Epithelial cell of proximal tubule (primary cell): ENCODE data around the gene TSEN2. TPM values are rescaled to one million over a fixed set of nuclear protein-coding genes. Genes with fewer than 3 reads are reported as not detected.
A peak's percentile ranks its signal among the peaks of the same experiment; 100 is the strongest.

Experiments
- DNase-seq: peaks from one replicate; pipeline ENCODE4 v3.0.0-alpha.2; 2011; ENCODE audit warnings: low read depth
- H3K4me3 ChIP-seq: 2 replicates; pipeline ENCODE4 v1.5.1; 2011; ENCODE audit warnings: low read depth, mild to moderate bottlenecking, low read length
- total RNA-seq: library from RNA; depleted of rRNA; stranded (reverse); fragments of >200 nt; gene quantifications from 2 replicates; pipeline ENCODE4 v1.2.3, GENCODE V29; 2015
- TF ChIP-seq, protein P1 (sequence below): conservative IDR thresholded peaks from 2 replicates; pipeline ENCODE4 v1.5.1; 2012; ENCODE audit warnings: low read depth, mild to moderate bottlenecking, low read length

The TSEN2 gene
- total RNA-seq, 1 donor from 2014 or later = 6.3 TPM

GRCh38 chr3:12569836-12570235, 85.6 kb downstream of the TSEN2 start:
- TF ChIP-seq, protein P1, sequence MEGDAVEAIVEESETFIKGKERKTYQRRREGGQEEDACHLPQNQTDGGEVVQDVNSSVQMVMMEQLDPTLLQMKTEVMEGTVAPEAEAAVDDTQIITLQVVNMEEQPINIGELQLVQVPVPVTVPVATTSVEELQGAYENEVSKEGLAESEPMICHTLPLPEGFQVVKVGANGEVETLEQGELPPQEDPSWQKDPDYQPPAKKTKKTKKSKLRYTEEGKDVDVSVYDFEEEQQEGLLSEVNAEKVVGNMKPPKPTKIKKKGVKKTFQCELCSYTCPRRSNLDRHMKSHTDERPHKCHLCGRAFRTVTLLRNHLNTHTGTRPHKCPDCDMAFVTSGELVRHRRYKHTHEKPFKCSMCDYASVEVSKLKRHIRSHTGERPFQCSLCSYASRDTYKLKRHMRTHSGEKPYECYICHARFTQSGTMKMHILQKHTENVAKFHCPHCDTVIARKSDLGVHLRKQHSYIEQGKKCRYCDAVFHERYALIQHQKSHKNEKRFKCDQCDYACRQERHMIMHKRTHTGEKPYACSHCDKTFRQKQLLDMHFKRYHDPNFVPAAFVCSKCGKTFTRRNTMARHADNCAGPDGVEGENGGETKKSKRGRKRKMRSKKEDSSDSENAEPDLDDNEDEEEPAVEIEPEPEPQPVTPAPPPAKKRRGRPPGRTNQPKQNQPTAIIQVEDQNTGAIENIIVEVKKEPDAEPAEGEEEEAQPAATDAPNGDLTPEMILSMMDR = no peak
- no peak for DNase-seq
- H3K4me3 ChIP-seq = no peak overlapping the region

DNA sequence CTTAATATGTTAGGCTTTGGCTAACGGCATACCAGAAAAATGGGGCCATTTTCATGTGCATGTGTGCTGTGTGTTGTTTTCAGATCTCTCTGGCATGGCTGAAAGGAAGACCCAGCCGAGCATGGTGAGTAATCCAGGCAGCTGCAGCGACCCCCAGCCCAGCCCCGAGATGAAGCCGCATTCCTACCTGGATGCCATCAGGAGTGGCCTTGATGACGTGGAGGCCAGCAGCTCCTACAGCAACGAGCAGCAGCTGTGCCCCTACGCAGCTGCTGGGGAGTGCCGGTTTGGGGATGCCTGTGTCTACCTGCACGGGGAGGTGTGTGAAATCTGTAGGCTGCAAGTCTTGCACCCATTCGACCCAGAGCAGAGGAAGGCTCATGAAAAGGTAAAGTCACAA, 87.7 kb downstream of the TSEN2 start:
- no peak overlapping the region for H3K4me3 ChIP-seq
- DNase-seq = no peak
- TF ChIP-seq, protein P1 = no peak

GRCh38 chr3:12574131-12574530, 89.9 kb downstream of the TSEN2 start:
- no peak for DNase-seq
- H3K4me3 ChIP-seq = no peak overlapping the region
- TF ChIP-seq, protein P1 = no peak

DNA sequence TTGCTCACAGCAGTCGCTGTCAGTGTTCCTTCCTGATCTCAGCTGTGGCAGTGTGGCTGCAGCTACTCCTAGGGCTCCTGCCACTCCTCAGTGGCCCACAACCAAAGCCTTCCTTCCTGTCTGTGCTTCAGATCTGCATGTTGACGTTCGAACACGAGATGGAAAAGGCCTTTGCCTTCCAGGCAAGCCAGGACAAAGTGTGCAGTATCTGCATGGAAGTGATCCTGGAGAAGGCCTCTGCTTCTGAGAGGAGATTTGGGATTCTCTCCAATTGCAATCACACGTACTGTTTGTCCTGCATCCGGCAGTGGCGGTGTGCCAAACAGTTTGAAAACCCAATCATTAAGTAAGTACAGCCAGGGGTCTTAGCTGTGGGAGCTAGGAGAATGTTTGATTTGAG, 90.4 kb downstream of the TSEN2 start:
- TF ChIP-seq, protein P1 = no peak
- no peak overlapping the region for H3K4me3 ChIP-seq

GRCh38 chr3:12577379-12577778, 93.1 kb downstream of the TSEN2 start:
- TF ChIP-seq, protein P1 = no peak
- H3K4me3 ChIP-seq = no peak overlapping the region
- DNase-seq = no peak

More for the DNA sequence above, 90.4 kb downstream of the TSEN2 start:
- DNase-seq = no peak

- DNase-seq = no peak
- TF ChIP-seq, protein P1 = peak; percentile 25
- H3K4me3 ChIP-seq = no peak overlapping the region
These were observed 94.5 kb downstream of the TSEN2 start for GRCh38 chr3:12578742-12579141.

GRCh38 chr3:12579456-12579855, 95.2 kb downstream of the TSEN2 start:
- H3K4me3 ChIP-seq = no peak overlapping the region
- DNase-seq = no peak
- TF ChIP-seq, protein P1 = no peak
